Activated B cell treated with CpG ODN at 0.5 μM for 24 hours (primary cell): ENCODE results near the gene OSBPL8. TPM values are rescaled to one million over a fixed set of nuclear protein-coding genes. Genes with fewer than 3 reads are reported as not detected.

ENCODE experiments used
- ATAC-seq: fragments of 200-7000 bp; cut with Tn5 transposase; one replicate; pipeline ENCODE4 v1.10.0; 2021; ENCODE audit warnings: low read depth, mild to moderate bottlenecking, moderate library complexity
- CTCF ChIA-PET: fragments of 350-600 bp; sonication (Branson Sonifier 250); formaldehyde crosslinking; loops from one replicate; lab custom pipeline; 2021; ENCODE audit warnings: antibody characterized with exemption; lab: Charles Lee
- POLR2A ChIA-PET: fragments of 350-600 bp; sonication (Branson Sonifier 250); formaldehyde crosslinking; loops from one replicate; lab custom pipeline; 2021; ENCODE audit warnings: antibody characterized with exemption; lab: Charles Lee
- DNase-seq: peaks from one replicate; pipeline ENCODE4 v3.0.0; 2022
- H3K27ac Mint-ChIP-seq: one replicate; pipeline ENCODE4 v1.8.0; 2020; ENCODE audit warnings: mixed read lengths
- H3K27me3 Mint-ChIP-seq: one replicate; pipeline ENCODE4 v1.8.0; 2021; ENCODE audit warnings: mixed read lengths
- H3K36me3 Mint-ChIP-seq: one replicate; pipeline ENCODE4 v1.8.0; 2021; ENCODE audit warnings: low read depth, mixed read lengths
- H3K4me1 Mint-ChIP-seq: one replicate; pipeline ENCODE4 v1.8.0; 2021; ENCODE audit warnings: mixed read lengths
- H3K4me3 Mint-ChIP-seq: one replicate; pipeline ENCODE4 v1.8.0; 2020; ENCODE audit warnings: mild to moderate bottlenecking, mixed read lengths
- H3K9me3 Mint-ChIP-seq: one replicate; pipeline ENCODE4 v1.8.0; 2020; ENCODE audit warnings: mixed read lengths
- intact Hi-C: fragments of 100-400 bp; cut with micrococcal nuclease; formaldehyde crosslinking; loops from one replicate; pipeline ENCODE4 v1.15.1; 2024
- total RNA-seq: library from RNA; stranded (reverse); gene quantifications from 2 replicates; pipeline ENCODE4 v1.2.3, GENCODE V29; 2022
- TF ChIP-seq, protein P1 (sequence below): fragments of 200-600 bp; IDR thresholded peaks from one replicate; pipeline ENCODE4 v1.8.0; 2022; ENCODE audit warnings: antibody characterized with exemption, mild to moderate bottlenecking

OSBPL8 gene
- total RNA-seq, 1 donor from 2014 or later: 79.6 TPM

DNA sequence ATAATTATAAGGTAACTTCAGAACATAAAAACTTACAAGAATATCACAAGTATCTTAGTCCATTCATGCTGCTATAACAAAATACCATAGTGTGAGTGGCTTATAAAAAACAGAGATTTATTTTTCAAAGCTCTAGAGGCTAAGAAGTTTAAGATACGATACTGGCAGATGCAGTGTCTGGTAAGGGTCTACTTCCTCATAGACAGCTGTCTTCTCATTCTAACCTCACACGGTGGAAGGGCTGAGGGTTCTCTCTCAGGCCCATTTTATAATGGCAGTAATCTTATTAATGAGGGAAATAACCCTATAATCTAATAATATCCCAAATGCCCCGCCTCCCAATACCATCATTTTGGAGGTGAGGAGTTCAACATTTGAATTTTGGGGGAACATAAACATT lies 23.7 kb upstream of the OSBPL8 start:
- POLR2A ChIA-PET: interaction anchor here (1.1 kb wide), 1 partner anchor 29 kb away, joined by 3 read pairs; no protein-coding TSS in a partner anchor
- Mint-ChIP-seq H3K36me3 (no peaks in the 10 kb centered on the region), H3K27me3 (no peaks in the 10 kb centered on the region), H3K27ac (no peak overlapping the region), H3K9me3 (no peaks in the 10 kb centered on the region), H3K4me3 (no peak overlapping the region), H3K4me1 (peaks cover 9% of the 10 kb centered on the region)
- CTCF ChIA-PET: interaction anchor here (0.8 to 1.3 kb wide), 2 partner anchors 127 to 236 kb away, joined by 4 read pairs; partner anchors contain the start of gene BBS10
- ATAC-seq: peak; percentile 67
- TF ChIP-seq, protein P1, sequence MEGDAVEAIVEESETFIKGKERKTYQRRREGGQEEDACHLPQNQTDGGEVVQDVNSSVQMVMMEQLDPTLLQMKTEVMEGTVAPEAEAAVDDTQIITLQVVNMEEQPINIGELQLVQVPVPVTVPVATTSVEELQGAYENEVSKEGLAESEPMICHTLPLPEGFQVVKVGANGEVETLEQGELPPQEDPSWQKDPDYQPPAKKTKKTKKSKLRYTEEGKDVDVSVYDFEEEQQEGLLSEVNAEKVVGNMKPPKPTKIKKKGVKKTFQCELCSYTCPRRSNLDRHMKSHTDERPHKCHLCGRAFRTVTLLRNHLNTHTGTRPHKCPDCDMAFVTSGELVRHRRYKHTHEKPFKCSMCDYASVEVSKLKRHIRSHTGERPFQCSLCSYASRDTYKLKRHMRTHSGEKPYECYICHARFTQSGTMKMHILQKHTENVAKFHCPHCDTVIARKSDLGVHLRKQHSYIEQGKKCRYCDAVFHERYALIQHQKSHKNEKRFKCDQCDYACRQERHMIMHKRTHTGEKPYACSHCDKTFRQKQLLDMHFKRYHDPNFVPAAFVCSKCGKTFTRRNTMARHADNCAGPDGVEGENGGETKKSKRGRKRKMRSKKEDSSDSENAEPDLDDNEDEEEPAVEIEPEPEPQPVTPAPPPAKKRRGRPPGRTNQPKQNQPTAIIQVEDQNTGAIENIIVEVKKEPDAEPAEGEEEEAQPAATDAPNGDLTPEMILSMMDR: no peak
- intact Hi-C loops: no loop called here
- no peak for DNase-seq

DNA sequence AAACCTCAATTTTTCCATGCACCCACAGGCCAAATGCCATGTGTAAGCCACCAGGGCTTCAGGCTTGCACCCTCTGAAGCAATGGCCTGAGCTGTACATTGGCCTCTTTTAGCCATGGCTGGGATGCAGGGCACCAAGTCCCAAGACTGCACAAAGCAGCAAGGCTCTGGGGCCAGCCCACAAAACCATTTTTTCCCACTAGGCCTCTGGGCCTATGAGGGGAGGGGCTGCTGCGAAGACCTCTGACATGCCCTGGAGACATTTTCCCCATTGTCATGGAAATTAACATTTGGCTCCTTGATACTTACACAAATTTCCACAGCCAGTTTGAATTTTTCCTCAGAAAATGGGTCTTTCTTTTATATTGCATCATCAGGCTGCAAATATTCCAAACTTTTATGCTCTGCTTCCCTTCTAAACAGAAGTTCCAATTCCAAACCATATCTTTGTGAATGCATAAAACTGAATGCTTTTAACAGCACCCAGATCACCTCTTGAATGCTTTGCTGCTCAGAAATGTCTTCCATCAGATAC lies 14.3 kb upstream of the OSBPL8 start:
- ChIA-PET POLR2A (interaction anchor here (0.6 kb wide), 1 partner anchor 48 kb away, joined by 11 read pairs; no protein-coding TSS in a partner anchor), CTCF (no interaction called here)
- H3K36me3 Mint-ChIP-seq: no peaks in the 10 kb centered on the region
- DNase-seq (no peak), ATAC-seq (no peak)
- TF ChIP-seq, protein P1: no peak
- H3K27ac Mint-ChIP-seq: no peak overlapping the region
- H3K4me1 Mint-ChIP-seq: peaks cover 6% of the 10 kb centered on the region
- no peaks in the 10 kb centered on the region for H3K27me3 Mint-ChIP-seq
- intact Hi-C loops: no loop called here
- H3K9me3 Mint-ChIP-seq: peaks cover 3% of the 10 kb centered on the region
- no peak overlapping the region for H3K4me3 Mint-ChIP-seq

DNA sequence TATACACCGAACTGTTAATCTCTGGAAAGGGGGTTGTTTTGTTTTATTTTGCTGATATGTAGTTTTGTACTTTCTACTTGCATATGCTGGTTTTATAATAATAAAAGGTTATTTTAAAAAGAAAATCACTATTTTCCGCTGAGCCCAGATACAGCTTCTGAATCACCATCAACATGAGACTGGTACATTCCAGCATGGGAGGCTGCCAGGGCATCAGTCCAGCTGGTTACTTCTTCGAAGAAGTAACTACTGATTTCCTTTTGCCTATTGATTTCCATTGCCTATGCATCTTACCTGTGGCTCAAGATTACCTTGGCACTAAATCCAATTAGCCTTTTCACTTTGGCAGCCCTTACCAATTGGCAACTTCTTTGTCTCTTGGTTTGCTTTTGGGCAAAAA lies 11.7 kb upstream of the OSBPL8 start:
- Mint-ChIP-seq H3K36me3 (no peaks in the 10 kb centered on the region), H3K27ac (no peak overlapping the region), H3K4me1 (peaks cover 6% of the 10 kb centered on the region), H3K9me3 (peaks cover 3% of the 10 kb centered on the region), H3K4me3 (no peak overlapping the region), H3K27me3 (no peaks in the 10 kb centered on the region)
- no peak for ATAC-seq
- intact Hi-C loops: no loop called here
- TF ChIP-seq, protein P1: no peak
- no peak for DNase-seq
- CTCF ChIA-PET: no interaction called here
- POLR2A ChIA-PET: no interaction called here

GRCh38 chr12:76569685-76570604 lies 10.4 kb upstream of the OSBPL8 start:
- DNase-seq: no peak
- TF ChIP-seq, protein P1: no peak
- no peaks in the 10 kb centered on the region for H3K36me3 Mint-ChIP-seq
- H3K9me3 Mint-ChIP-seq: peaks cover 3% of the 10 kb centered on the region
- intact Hi-C loops: no loop called here
- POLR2A ChIA-PET: no interaction called here
- no peaks in the 10 kb centered on the region for H3K27me3 Mint-ChIP-seq
- H3K27ac Mint-ChIP-seq: no peak overlapping the region
- H3K4me3 Mint-ChIP-seq: peak overlapping the region; percentile 24
- H3K4me1 Mint-ChIP-seq: peaks cover 6% of the 10 kb centered on the region
- CTCF ChIA-PET: interaction anchor here (1.4 kb wide), 1 partner anchor 17 kb away, joined by 4 read pairs; no protein-coding TSS in a partner anchor
- ATAC-seq: peak; percentile 31
